Omental fat pad (tissue), 4 donors: ENCODE data around the gene DOCK3. TPM values are rescaled to one million over a fixed set of nuclear protein-coding genes. Genes with fewer than 3 reads are reported as not detected.

Source experiments
- ATAC-seq: fragments of 150-250 bp; one replicate; pipeline ENCODE4 v1.9.1; 2016; ENCODE audit warnings: mild to moderate bottlenecking, moderate library complexity; ENCODE audit not compliant: low FRiP score
- DNase-seq: peaks from one replicate; pipeline ENCODE4 v3.0.0-alpha.2; 2019; ENCODE audit warnings: low spot score
- CTCF ChIP-seq, 3 donors: fragments of 450-650 bp; IDR thresholded peaks; one replicate each; pipeline ENCODE4 v1.5.1; 2016 to 2017; ENCODE audit warnings: antibody characterized with exemption in 3 of 3, mild to moderate bottlenecking in 3 of 3, moderate library complexity in 2 of 3
- total RNA-seq, 4 donors: library from RNA; depleted of rRNA; stranded (reverse); fragments of >200 nt; gene quantifications; one replicate each; pipeline ENCODE4 v1.1.0, GENCODE V29; 2016

Gene DOCK3
- total RNA-seq, 4 donors from 2014 or later, result 0.16 to 2.5 (median 1.4) TPM

GRCh38 chr3:51002495-51002894, 327.8 kb downstream of the DOCK3 start:
- TF ChIP-seq CTCF (IDR thresholded peaks at IDR 0.05), result no peak
- ATAC-seq (no peak), DNase-seq (no peak)

DNA sequence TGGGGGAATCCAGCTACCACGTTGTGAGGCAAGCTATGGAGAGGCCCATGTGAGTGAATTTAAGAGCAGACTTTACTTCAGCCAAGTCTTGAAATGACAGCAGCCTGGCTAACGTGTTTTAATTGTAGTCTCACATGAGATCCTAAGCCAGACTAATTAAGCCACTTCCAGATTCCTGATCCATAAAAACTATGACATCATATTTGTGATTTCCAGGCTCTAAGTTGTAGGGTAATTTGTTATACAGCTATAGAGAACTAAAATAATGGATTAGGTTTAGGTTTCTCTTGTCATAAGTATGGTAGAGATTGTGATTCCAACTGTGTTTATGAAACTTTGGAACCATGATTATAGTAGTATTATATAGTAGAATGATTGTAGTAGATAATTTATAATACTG, 329.5 kb downstream of the DOCK3 start:
- ATAC-seq, result no peak
- TF ChIP-seq CTCF (IDR thresholded peaks at IDR 0.05), result no peak
- no peak for DNase-seq

DNA sequence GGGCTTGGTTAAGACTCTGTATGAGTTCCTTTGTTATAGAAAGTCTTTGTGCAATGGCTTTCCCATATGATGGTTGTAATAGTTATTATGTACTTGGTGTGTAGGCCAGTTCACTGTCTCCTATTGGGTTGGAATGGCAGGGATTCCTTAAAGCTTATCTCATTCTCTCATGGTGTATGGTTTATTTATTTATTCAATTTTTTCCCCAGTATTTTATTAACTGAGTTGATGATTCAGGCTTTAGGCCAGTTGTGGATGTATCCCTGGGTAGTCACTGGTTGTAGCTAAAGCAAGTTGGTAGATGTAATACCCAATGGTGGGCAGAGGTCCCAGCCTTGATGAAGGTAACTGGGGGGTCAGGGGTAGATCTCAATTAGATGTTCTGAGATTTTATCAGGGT, 349.4 kb downstream of the DOCK3 start:
- DNase-seq (no peak), ATAC-seq (no peak)
- TF ChIP-seq CTCF (IDR thresholded peaks at IDR 0.05), result no peak

DNA sequence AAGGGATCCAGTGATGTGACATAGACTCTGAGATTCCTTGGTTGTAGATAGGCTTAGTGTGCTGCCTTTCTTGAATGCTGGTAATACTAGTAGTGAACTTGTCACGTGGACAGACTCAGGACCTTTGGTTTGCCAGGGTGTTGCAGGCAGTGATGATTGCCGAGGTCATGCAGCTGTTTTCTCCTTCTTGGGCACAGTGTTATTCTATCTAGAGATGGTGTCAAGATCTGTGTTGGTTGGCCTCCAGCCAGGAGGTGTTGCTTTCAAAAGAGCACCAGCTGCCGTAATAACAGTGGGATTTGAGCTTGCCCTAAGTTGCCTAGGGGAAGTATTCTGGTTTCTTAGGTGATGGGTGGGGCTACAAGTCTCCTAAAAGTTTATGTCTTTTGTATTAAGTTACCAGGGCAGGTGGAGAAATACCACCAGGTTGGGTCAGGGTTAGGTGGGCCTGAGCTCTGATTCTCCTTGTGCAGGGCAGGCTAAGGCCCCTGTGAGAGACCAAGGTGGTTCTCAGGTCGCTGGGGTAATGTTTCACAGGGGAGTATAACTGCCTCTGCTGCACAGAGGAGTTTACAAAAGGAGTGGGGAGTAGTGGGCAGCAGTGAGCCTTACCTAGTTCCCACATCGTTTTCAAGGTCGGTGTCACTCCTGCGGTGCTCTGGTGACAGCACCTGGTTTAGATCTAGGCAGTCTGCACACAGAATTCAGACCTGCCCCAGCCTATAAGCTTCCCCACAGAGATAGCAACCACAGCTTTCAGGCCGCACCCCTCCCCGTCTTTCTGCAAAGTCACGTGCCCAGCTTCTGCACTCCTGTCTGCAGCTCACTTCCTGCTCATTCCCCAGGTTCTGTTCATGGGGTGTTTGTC, 350.3 kb downstream of the DOCK3 start:
- DNase-seq (no peak), ATAC-seq (no peak)

DNA sequence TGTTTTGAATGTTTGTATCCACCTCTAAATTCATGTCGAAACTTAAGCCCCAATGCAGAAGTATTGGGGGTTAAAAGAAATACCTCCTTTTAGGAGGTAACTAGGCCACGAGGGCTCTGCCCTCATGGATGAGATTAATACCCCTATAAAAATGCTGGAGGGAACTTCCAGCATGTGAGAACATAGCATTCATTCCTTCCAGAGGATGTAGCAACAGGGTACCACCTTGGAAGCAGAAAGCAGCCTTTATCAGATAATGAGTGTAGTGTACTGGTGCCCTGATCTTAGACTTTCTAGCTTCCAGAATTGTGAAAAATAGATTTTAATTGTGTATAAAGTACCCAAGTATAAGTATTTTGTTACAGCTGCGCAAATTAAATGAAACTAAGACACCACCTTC, 356.9 kb downstream of the DOCK3 start:
- ATAC-seq (no peak), DNase-seq (no peak)
- TF ChIP-seq CTCF (IDR thresholded peaks at IDR 0.05), result no peak

More for the DNA sequence above, 350.3 kb downstream of the DOCK3 start:
- TF ChIP-seq CTCF (IDR thresholded peaks at IDR 0.05), result no peak

DNA sequence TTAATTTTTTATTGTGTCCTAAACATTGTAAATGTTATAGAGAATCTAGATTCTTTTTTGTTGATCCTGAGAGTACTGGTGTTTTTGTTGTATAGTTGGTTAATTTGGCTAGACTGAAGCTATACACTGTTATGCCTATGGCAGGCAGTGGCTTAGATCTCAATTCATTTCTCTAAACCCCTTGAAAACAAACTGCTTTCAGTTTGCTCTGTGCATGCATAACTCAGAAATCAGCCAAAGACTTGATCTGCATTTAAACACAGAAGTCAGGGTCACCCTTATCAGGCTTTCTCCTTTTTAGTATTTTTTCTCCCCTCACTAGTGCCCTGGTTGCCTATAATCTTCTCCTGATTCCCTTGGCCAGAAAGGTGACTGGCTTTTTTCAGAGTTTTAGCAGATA, 360.9 kb downstream of the DOCK3 start:
- no peak for DNase-seq
- no peak for TF ChIP-seq CTCF (IDR thresholded peaks at IDR 0.05)
- no peak for ATAC-seq

GRCh38 chr3:51044982-51045381, 370.3 kb downstream of the DOCK3 start:
- no peak for TF ChIP-seq CTCF (IDR thresholded peaks at IDR 0.05)
- ATAC-seq (no peak), DNase-seq (no peak)
